PFSK-1 (cell line): ENCODE results near the gene ALG9.

Experiments
- FOXP2 ChIP-seq: optimal IDR thresholded peaks from 2 replicates; pipeline ENCODE3; 2011; ENCODE audit warnings: borderline replicate concordance, control low read depth, inconsistent platforms; ENCODE audit not compliant: insufficient read depth; ENCODE audit errors: extremely low read length, extremely low read depth
- POLR2AphosphoS5 ChIP-seq: IDR thresholded peaks from 2 replicates; pipeline ENCODE4 v1.6.1; 2012; ENCODE audit warnings: low read depth, mild to moderate bottlenecking, control low read depth, low read length, moderate library complexity
- SIN3A ChIP-seq: IDR thresholded peaks from 2 replicates; pipeline ENCODE4 v1.6.1; 2012; ENCODE audit warnings: mild to moderate bottlenecking, low read length, moderate library complexity, borderline replicate concordance; ENCODE audit not compliant: insufficient read depth
- TAF1 ChIP-seq: IDR thresholded peaks from 2 replicates; pipeline ENCODE4 v1.6.1; 2012; ENCODE audit warnings: low read length, control low read depth, borderline replicate concordance; ENCODE audit not compliant: insufficient read depth
- TF ChIP-seq, protein P1 (sequence below), 2 experiments: IDR thresholded peaks; 2 replicates each; pipeline versions ENCODE4 v1.6.1 to v1.8.0; 2011 to 2012; ENCODE audit warnings: low read depth in 2 of 2, low read length in 2 of 2, control low read depth in 1 of 2, inconsistent platforms in 1 of 2, mild to moderate bottlenecking in 1 of 2, moderate library complexity in 1 of 2; ENCODE audit not compliant: insufficient read depth in 1 of 2

The ALG9 gene

DNA sequence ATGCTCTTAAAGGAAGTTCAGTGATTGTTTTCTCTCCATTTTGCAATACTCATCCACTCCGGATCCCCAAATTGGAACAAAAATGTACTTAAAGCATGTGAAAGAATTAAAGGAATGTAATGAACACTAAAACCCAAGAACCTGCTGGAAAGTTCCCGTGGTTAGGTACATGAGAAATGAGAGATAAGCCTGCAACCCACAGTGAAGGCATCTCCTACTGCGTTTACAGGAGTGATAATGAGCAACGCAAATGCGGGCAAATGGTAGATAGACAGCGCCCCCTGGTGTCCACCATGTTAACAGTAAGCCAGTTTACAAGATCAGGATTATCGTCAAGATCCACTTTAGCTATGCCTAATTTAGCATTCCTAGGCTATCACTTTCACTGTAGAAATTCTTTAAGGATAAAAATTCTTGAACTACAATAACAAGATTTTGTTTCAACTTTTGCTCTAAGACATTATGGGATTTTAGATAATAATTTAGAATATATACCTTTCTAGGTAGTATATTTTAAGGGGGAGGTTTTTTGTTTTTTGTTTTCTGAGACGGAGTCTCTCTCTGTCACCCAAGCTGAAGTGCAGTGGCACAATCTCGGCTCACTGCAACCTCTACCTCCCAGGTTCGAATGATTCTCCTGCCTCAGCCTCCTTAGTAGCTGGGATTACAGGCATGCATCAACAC is 29.9 kb downstream of the ALG9 start:
- TF ChIP-seq FOXP2: no peak
- TF ChIP-seq TAF1: no peak
- TF ChIP-seq, protein P1, sequence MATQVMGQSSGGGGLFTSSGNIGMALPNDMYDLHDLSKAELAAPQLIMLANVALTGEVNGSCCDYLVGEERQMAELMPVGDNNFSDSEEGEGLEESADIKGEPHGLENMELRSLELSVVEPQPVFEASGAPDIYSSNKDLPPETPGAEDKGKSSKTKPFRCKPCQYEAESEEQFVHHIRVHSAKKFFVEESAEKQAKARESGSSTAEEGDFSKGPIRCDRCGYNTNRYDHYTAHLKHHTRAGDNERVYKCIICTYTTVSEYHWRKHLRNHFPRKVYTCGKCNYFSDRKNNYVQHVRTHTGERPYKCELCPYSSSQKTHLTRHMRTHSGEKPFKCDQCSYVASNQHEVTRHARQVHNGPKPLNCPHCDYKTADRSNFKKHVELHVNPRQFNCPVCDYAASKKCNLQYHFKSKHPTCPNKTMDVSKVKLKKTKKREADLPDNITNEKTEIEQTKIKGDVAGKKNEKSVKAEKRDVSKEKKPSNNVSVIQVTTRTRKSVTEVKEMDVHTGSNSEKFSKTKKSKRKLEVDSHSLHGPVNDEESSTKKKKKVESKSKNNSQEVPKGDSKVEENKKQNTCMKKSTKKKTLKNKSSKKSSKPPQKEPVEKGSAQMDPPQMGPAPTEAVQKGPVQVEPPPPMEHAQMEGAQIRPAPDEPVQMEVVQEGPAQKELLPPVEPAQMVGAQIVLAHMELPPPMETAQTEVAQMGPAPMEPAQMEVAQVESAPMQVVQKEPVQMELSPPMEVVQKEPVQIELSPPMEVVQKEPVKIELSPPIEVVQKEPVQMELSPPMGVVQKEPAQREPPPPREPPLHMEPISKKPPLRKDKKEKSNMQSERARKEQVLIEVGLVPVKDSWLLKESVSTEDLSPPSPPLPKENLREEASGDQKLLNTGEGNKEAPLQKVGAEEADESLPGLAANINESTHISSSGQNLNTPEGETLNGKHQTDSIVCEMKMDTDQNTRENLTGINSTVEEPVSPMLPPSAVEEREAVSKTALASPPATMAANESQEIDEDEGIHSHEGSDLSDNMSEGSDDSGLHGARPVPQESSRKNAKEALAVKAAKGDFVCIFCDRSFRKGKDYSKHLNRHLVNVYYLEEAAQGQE (IDR thresholded peaks at IDR 0.05; ENCODE audit: insufficient read depth in 1 of 2, low read depth in 2 of 2, low read length in 2 of 2): no peak
- TF ChIP-seq SIN3A: no peak
- TF ChIP-seq POLR2AphosphoS5: no peak

GRCh38 chr11:111840143-111840542 is 31.2 kb downstream of the ALG9 start:
- TF ChIP-seq FOXP2 (no peak), POLR2AphosphoS5 (no peak), TAF1 (no peak), SIN3A (no peak)
- TF ChIP-seq, protein P1 (IDR thresholded peaks at IDR 0.05; ENCODE audit: insufficient read depth in 1 of 2, low read depth in 2 of 2, low read length in 2 of 2): no peak

- TF ChIP-seq TAF1: no peak
- TF ChIP-seq FOXP2: no peak
- TF ChIP-seq POLR2AphosphoS5: no peak
- no peak for TF ChIP-seq SIN3A
- TF ChIP-seq, protein P1 (IDR thresholded peaks at IDR 0.05; ENCODE audit: insufficient read depth in 1 of 2, low read depth in 2 of 2, low read length in 2 of 2): no peak
These were observed 33.3 kb downstream of the ALG9 start for GRCh38 chr11:111838054-111838453.

DNA sequence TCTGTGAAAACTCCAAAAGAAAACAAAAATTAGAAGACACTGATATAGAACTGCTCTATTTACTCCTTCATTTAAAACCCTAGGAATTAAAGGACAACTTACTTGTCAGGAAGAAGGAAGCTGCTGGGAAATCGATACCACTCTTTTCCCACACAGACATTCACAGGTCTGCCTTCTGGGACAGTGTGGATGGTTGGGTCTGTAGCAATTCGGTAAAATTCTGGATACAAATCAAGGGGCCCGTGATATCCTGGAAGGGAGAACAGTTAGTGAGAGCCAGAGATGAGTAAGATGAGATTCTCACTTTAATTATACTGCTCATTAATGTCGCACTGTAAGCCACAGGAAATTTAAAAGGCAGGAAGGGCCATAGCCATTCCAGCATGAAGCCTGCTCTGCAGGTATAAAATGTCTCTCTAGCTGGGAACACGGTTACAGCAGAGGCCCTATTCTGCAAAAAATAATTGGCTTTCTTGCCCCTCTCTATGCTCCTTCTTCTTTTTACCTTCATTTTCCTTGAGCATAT is 34.0 kb downstream of the ALG9 start:
- TF ChIP-seq SIN3A (0 out of 2 replicates have a peak, but pooled peaks have one; percentile 30), TAF1 (no peak)

GRCh38 chr11:111836721-111837120 is 34.7 kb downstream of the ALG9 start:
- TF ChIP-seq, protein P1 (IDR thresholded peaks at IDR 0.05; ENCODE audit: insufficient read depth in 1 of 2, low read depth in 2 of 2, low read length in 2 of 2): no peak
- TF ChIP-seq FOXP2: no peak
- TF ChIP-seq TAF1: no peak
